Common myeloid progenitor, CD34-positive (primary cell): ENCODE data around the gene RNF183.
"Not testable (repeated sequence)": the region's sequence is repeated elsewhere in the genome, so short reads cannot be mapped to it uniquely, and the experiment has no call there.

Experiments
- CTCF ChIA-PET: fragments of 350-600 bp; sonication (Branson Sonifier 250); formaldehyde crosslinking; loops from one replicate; lab custom pipeline; 2021; ENCODE audit warnings: antibody characterized with exemption; lab: Charles Lee
- POLR2A ChIA-PET: fragments of 350-600 bp; sonication (Branson Sonifier 250); formaldehyde crosslinking; loops from one replicate; lab custom pipeline; 2021; ENCODE audit warnings: antibody characterized with exemption; lab: Charles Lee
- DNase-seq, 3 donors: peaks; one replicate each; pipeline versions ENCODE4 v3.0.0 to v3.0.0-alpha.2; 2013
- H3K27ac ChIP-seq, 2 experiments: 1 replicate in 1 of 2; 2 replicates in 1 of 2; pipeline ENCODE4 v1.7.0; 2013; ENCODE audit warnings: inconsistent platforms in 2 of 2, low read length in 2 of 2, mild to moderate bottlenecking in 2 of 2, low read depth in 1 of 2, moderate library complexity in 1 of 2; ENCODE audit not compliant: severe bottlenecking in 2 of 2, insufficient read depth in 1 of 2, poor library complexity in 1 of 2
- H3K27me3 ChIP-seq, 5 experiments: replicated peaks in 2 of 5; 1 replicate in 3 of 5; 2 replicates in 2 of 5; pipeline versions ENCODE4 v1.6.1 to v1.7.0; 2013; ENCODE audit warnings: low read length in 4 of 5, mild to moderate bottlenecking in 2 of 5, moderate library complexity in 2 of 5, inconsistent platforms in 1 of 5; ENCODE audit not compliant: insufficient read depth in 5 of 5, control insufficient read depth in 4 of 5
- H3K36me3 ChIP-seq, 4 experiments: 1 replicate in 2 of 4; 2 replicates in 2 of 4; pipeline versions ENCODE4 v1.6.1 to v1.7.0; 2013; ENCODE audit warnings: low read length in 3 of 4, control low read depth in 1 of 4, mild to moderate bottlenecking in 1 of 4; ENCODE audit not compliant: control insufficient read depth in 4 of 4, insufficient read depth in 4 of 4
- H3K4me1 ChIP-seq, 4 experiments: 1 replicate in 3 of 4; 2 replicates in 1 of 4; pipeline versions ENCODE4 v1.6.1 to v1.7.1; 2013; ENCODE audit warnings: low read length in 3 of 4, mild to moderate bottlenecking in 3 of 4, control low read depth in 1 of 4, inconsistent platforms in 1 of 4, moderate library complexity in 1 of 4; ENCODE audit not compliant: control insufficient read depth in 4 of 4, insufficient read depth in 4 of 4; ENCODE audit errors: control extremely low read depth in 1 of 4
- H3K4me3 ChIP-seq, 7 experiments: 1 replicate in 4 of 7; 2 replicates in 3 of 7; pipeline versions ENCODE4 v1.5.1 to v1.7.0; 2013; ENCODE audit warnings: mild to moderate bottlenecking in 7 of 7, low read length in 6 of 7, moderate library complexity in 6 of 7, inconsistent platforms in 2 of 7, low read depth in 2 of 7, control low read depth in 1 of 7; ENCODE audit not compliant: insufficient read depth in 4 of 7, control insufficient read depth in 1 of 7; ENCODE audit errors: extremely low read depth in 1 of 7
- H3K9me3 ChIP-seq, 5 experiments: 1 replicate in 4 of 5; 2 replicates in 1 of 5; pipeline versions ENCODE4 v1.6.1 to v1.7.1; 2013; ENCODE audit warnings: low read length in 4 of 5, mild to moderate bottlenecking in 2 of 5, inconsistent platforms in 1 of 5, low read depth in 1 of 5, moderate library complexity in 1 of 5; ENCODE audit not compliant: control insufficient read depth in 4 of 5, insufficient read depth in 2 of 5; ENCODE audit errors: control extremely low read depth in 1 of 5
- WGBS: methylation state at CpG from one replicate; pipeline ENCODE4 v1.1.5; 2013; ENCODE audit not compliant: insufficient coverage; 5-methylcytosine and 5-hydroxymethylcytosine counted together

The RNF183 gene

DNA sequence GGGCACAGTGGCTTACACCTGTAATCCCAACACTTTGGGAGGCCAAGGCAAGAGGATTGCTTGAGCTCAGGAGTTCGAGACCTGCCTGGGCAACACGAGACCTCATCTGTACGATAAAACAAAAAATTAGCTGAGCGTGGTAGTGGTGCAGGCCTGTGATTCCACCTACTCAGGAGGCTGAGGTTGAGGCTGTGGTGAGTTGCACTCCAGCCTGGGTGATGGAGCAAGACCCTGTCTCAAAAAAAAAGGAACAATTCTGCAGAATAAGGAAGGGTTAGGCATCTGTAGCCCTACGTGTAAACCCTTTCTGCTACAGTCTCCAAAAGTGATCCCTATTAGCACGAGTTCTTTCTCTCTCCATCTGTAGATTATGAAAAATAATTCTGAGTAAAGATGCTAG, 47.7 kb downstream of the RNF183 start:
- H3K4me1 ChIP-seq: no peaks in the 10 kb centered on the region
- 96% methylated on average over 4 of the region's 6 CpGs for WGBS
- H3K27me3 ChIP-seq: no peaks in the 10 kb centered on the region
- ChIA-PET CTCF (interaction anchor here (1.0 to 1.5 kb wide), 2 partner anchors 19 to 304 kb away, joined by 3 to 4 read pairs; no protein-coding TSS in a partner anchor), POLR2A (no interaction called here)
- peaks cover 0 to 22% (median 5%) of the 10 kb centered on the region in 4 experiments for H3K36me3 ChIP-seq
- H3K4me3 ChIP-seq: no peak overlapping the region
- H3K9me3 ChIP-seq: peaks cover 0 to 4% (median 3%) of the 10 kb centered on the region in 5 experiments
- peak in 2 of 3 donors; percentile 8 to 11 for DNase-seq
- no peak overlapping the region for H3K27ac ChIP-seq

DNA sequence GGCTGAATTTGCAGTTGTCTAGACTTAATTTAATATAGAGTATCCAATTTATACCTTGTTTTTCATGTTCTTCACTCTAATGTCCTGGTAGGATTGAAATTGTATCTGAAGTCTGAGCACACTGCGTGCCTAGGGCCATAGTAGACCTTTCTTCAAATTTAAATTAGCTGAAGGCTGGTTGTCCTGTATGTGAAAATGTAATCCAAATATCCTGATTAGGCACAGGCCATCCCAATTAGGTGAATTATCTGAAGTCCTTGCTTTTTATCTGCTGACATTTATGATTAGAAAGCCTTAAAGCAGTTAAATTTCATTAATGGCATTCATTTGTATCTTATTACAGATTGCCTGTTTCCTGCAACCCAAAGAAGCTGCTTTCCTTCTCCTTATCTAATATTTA, 48.2 kb downstream of the RNF183 start:
- Histone ChIP-seq H3K4me1 (no peaks in the 10 kb centered on the region), H3K27ac (no peak overlapping the region), H3K9me3 (peaks cover 0 to 4% (median 3%) of the 10 kb centered on the region in 5 experiments), H3K27me3 (no peaks in the 10 kb centered on the region), H3K4me3 (no peak overlapping the region), H3K36me3 (peaks cover 0 to 17% (median 3%) of the 10 kb centered on the region in 4 experiments)
- ChIA-PET POLR2A (no interaction called here), CTCF (interaction anchor here (1.0 to 1.5 kb wide), 3 partner anchors 10 to 305 kb away, joined by 3 to 4 read pairs (median 4); no protein-coding TSS in a partner anchor)
- DNase-seq: no peak
- 86% methylated on average over 1 of the region's 1 CpG for WGBS

DNA sequence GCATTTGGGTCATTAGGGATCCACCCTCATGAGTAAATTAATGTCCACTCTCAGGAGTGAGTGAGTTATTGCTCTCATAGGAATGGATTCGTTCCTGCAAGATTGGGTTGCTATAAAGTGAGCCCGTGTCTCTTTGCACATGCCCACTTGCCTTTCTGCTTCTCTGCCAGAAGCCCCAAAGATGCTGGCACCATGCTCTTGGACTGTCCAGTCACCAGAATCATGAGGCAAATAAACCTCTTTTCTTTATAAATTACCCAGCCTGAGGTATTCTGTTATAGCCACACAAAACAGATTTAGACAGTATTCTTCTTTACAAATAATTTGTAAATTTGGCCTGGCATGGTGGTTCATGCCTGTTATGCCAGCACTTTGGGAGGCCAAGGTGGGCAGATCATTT, 52.4 kb downstream of the RNF183 start:
- Histone ChIP-seq H3K9me3 (peaks cover 0 to 4% (median 3%) of the 10 kb centered on the region in 5 experiments), H3K36me3 (no peaks in the 10 kb centered on the region), H3K4me1 (no peaks in the 10 kb centered on the region), H3K4me3 (no peak overlapping the region), H3K27me3 (no peaks in the 10 kb centered on the region), H3K27ac (no peak overlapping the region)
- ChIA-PET CTCF (no interaction called here), POLR2A (no interaction called here)
- WGBS: 100% methylated on average over 2 of the region's 2 CpGs
- DNase-seq: no peak

DNA sequence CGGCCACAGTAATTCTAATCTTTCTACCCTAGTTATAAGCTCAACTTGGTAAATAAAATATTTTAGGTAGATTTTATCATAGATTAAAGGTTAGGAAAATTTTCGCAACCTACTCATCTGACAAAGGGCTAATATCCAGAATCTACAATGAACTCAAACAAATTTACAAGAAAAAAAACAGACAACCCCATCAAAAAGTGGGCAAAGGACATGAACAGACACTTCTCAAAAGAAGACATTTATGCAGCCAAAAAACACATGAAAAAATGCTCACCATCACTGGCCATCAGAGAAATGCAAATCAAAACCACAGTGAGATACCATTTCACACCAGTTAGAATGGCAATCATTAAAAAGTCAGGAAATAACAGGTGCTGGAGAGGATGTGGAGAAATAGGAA, 53.5 kb downstream of the RNF183 start:
- H3K4me3 ChIP-seq, H3K27me3 ChIP-seq, H3K36me3 ChIP-seq, H3K4me1 ChIP-seq, DNase-seq, H3K27ac ChIP-seq, H3K9me3 ChIP-seq, POLR2A ChIA-PET: not testable (repeated sequence)
- CTCF ChIA-PET: interaction anchor here (0.6 to 1.6 kb wide), 2 partner anchors 8 to 18 kb away, joined by 3 read pairs; no protein-coding TSS in a partner anchor
- WGBS: no CpG with 5 or more reads among the region's 2 CpGs

DNA sequence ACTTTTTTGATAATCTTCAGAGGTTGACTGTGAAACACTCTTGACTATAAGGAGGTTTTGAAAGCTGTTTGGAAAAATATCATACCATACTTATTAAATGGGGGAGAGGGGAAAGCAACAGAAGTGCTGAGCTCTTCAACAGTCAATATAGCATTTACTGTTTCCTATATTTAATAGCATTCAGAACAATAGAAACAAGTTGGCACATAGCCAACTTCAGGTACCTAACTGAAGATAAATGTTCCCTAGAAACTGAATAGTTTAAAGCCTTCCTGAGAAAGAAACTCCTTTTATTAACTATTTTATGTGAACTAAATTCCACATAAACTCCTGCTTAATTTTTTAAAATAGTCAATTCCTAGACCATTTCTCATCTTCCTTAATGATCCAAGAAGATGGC, 55.5 kb downstream of the RNF183 start:
- H3K4me3 ChIP-seq: no peak overlapping the region
- ChIA-PET CTCF (interaction anchor here (0.7 kb wide), 1 partner anchor 27 kb away, joined by 4 read pairs; no protein-coding TSS in a partner anchor), POLR2A (no interaction called here)
- no peak overlapping the region for H3K27ac ChIP-seq
- H3K9me3 ChIP-seq: peaks cover 0 to 4% (median 3%) of the 10 kb centered on the region in 5 experiments
- no peaks in the 10 kb centered on the region for H3K36me3 ChIP-seq
- no peaks in the 10 kb centered on the region for H3K4me1 ChIP-seq
- DNase-seq: no peak
- no peaks in the 10 kb centered on the region for H3K27me3 ChIP-seq
